ENCODE data around the gene CAV2.

Gene CAV2

DNA sequence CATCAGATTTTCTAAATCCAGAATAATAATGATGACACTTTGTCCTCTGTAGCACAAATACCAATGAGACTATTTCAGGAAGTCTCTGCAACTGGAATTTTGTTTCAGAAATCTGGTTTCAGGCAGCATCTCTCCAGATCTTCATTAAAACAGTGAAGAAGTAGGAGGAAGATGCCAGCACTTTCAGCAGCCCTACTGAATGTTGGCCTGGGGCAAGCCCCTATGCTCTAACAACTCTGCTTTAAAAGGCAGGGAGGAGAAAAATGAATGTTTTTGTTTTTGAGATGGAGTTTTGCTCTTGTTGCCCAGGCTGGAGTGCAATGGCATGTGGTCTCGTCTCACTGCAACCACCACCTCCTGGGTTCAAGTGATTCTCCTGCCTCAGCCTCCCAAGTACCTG is 18.1 kb downstream of the CAV2 start:
- Histone ChIP-seq H3K27ac (ENCODE audit: low read length) (no peak overlapping the region), H3K4me1 (ENCODE audit: low read length) (peaks cover 17% of the 10 kb centered on the region), H3K27me3 (replicated peaks; ENCODE audit: insufficient read depth, low read length) (no peaks in the 10 kb centered on the region), H3K9me2 (replicated peaks; ENCODE audit: insufficient read depth, low read length) (no peaks in the 10 kb centered on the region), H3K36me3 (replicated peaks; ENCODE audit: insufficient read depth, low read length) (no peaks in the 10 kb centered on the region), H4K20me1 (ENCODE audit: insufficient read depth, low read length) (no peaks in the 10 kb centered on the region), H3K9ac (ENCODE audit: low read length) (no peak overlapping the region), H3F3A (ENCODE audit: insufficient read depth, low read length) (peaks cover 5% of the 10 kb centered on the region), H3K9me3 (replicated peaks; ENCODE audit: insufficient read depth, low read length) (no peaks in the 10 kb centered on the region), H2AFZ (ENCODE audit: low read length) (no peak overlapping the region), H3K79me2 (ENCODE audit: low read length) (no peaks in the 10 kb centered on the region), H3K4me2 (ENCODE audit: low read depth, low read length) (no peak overlapping the region), H3K4me3 (ENCODE audit: low read length) (no peak overlapping the region)
- no peak for DNase-seq
- TF ChIP-seq, protein P1, sequence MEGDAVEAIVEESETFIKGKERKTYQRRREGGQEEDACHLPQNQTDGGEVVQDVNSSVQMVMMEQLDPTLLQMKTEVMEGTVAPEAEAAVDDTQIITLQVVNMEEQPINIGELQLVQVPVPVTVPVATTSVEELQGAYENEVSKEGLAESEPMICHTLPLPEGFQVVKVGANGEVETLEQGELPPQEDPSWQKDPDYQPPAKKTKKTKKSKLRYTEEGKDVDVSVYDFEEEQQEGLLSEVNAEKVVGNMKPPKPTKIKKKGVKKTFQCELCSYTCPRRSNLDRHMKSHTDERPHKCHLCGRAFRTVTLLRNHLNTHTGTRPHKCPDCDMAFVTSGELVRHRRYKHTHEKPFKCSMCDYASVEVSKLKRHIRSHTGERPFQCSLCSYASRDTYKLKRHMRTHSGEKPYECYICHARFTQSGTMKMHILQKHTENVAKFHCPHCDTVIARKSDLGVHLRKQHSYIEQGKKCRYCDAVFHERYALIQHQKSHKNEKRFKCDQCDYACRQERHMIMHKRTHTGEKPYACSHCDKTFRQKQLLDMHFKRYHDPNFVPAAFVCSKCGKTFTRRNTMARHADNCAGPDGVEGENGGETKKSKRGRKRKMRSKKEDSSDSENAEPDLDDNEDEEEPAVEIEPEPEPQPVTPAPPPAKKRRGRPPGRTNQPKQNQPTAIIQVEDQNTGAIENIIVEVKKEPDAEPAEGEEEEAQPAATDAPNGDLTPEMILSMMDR (IDR thresholded peaks at IDR 0.05; ENCODE audit: low read length) = no peak
- TF ChIP-seq EZH2 (optimal IDR thresholded peaks at IDR 0.05; ENCODE audit: low read depth, low read length) = no peak

DNA sequence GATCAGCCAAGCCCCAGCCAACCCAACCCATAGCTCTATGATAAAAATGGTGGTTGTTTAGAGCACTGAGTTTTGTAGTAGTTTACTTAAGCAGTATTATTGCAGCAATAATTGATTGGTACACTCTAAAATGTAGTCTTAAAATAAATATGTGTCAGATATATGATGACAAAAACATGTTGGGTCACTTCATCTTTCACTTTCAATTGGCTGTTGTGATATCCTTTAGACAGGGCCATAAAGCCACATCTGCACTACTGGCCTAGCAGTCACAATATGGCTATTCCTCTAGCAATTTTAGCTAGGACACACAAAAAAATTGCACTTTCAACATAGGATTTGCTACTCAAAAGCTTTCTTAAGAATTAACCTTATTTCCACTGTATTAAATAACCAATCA is 19.4 kb downstream of the CAV2 start:
- peaks cover 5% of the 10 kb centered on the region for H3F3A ChIP-seq (ENCODE audit: insufficient read depth, low read length)
- H3K9me2 ChIP-seq (replicated peaks; ENCODE audit: insufficient read depth, low read length) = no peaks in the 10 kb centered on the region
- no peaks in the 10 kb centered on the region for H3K9me3 ChIP-seq (replicated peaks; ENCODE audit: insufficient read depth, low read length)
- no peaks in the 10 kb centered on the region for H4K20me1 ChIP-seq (ENCODE audit: insufficient read depth, low read length)
- no peaks in the 10 kb centered on the region for H3K79me2 ChIP-seq (ENCODE audit: low read length)
- peak overlapping the region; percentile 35; the same call in 1 of the 2 replicates for H3K4me2 ChIP-seq (ENCODE audit: low read depth, low read length)
- H3K9ac ChIP-seq (ENCODE audit: low read length) = no peak overlapping the region
- H3K4me3 ChIP-seq (ENCODE audit: low read length) = no peak overlapping the region
- H2AFZ ChIP-seq (ENCODE audit: low read length) = 0 out of 2 replicates have a peak overlapping the region, but pooled peaks have one; percentile 4
- no peaks in the 10 kb centered on the region for H3K27me3 ChIP-seq (replicated peaks; ENCODE audit: insufficient read depth, low read length)
- H3K27ac ChIP-seq (ENCODE audit: low read length) = no peak overlapping the region
- no peaks in the 10 kb centered on the region for H3K36me3 ChIP-seq (replicated peaks; ENCODE audit: insufficient read depth, low read length)
- TF ChIP-seq, protein P1 (IDR thresholded peaks at IDR 0.05; ENCODE audit: low read length) = no peak
- TF ChIP-seq EZH2 (optimal IDR thresholded peaks at IDR 0.05; ENCODE audit: low read depth, low read length) (no peak), EZH2phosphoT487 (IDR thresholded peaks at IDR 0.05; ENCODE audit: low read length) (no peak)
- DNase-seq = peak; percentile 53
- peaks cover 15% of the 10 kb centered on the region for H3K4me1 ChIP-seq (ENCODE audit: low read length)

DNA sequence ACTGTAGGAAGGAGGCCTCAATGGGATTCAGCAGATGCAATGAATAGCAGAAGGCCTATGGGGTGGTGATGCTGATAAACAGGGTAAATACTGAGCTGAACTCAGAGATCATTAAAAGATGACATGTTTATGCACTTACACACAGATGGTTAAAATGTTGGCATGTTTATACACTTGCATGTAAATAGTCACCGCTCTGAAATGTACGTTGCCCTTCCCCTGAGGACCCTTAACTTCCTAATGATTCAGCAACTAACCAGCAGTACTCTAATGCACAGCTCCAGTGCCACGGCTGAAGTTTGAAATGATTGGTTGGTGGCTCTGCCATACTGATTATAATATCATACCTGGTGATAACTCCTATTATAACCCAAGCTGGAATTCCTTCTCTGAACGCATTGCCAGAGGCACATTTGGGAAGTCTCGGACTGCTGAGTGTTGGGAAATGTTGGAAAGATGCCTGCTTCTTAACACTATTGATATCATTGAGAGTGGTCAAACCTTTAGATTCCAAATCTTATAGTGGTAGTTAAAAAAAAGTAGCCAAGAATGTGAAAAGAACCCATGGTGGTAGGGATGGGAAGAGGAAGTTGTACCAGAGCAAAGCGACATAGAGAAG is 21.6 kb downstream of the CAV2 start:
- DNase-seq = no peak
- TF ChIP-seq, protein P1 (IDR thresholded peaks at IDR 0.05; ENCODE audit: low read length) = no peak
- TF ChIP-seq EZH2phosphoT487 (IDR thresholded peaks at IDR 0.05; ENCODE audit: low read length) (no peak), EZH2 (optimal IDR thresholded peaks at IDR 0.05; ENCODE audit: low read depth, low read length) (no peak)
- no peak overlapping the region for H2AFZ ChIP-seq (ENCODE audit: low read length)

More for the DNA sequence above, 21.6 kb downstream of the CAV2 start:
- Histone ChIP-seq H3K9ac (ENCODE audit: low read length) (no peak overlapping the region), H3K4me3 (ENCODE audit: low read length) (no peak overlapping the region), H3K4me2 (ENCODE audit: low read depth, low read length) (no peak overlapping the region), H3K79me2 (ENCODE audit: low read length) (no peaks in the 10 kb centered on the region), H3K4me1 (ENCODE audit: low read length) (peaks cover 18% of the 10 kb centered on the region), H3F3A (ENCODE audit: insufficient read depth, low read length) (peaks cover 23% of the 10 kb centered on the region), H3K9me2 (replicated peaks; ENCODE audit: insufficient read depth, low read length) (no peaks in the 10 kb centered on the region), H3K27me3 (replicated peaks; ENCODE audit: insufficient read depth, low read length) (no peaks in the 10 kb centered on the region), H3K9me3 (replicated peaks; ENCODE audit: insufficient read depth, low read length) (no peaks in the 10 kb centered on the region), H4K20me1 (ENCODE audit: insufficient read depth, low read length) (no peaks in the 10 kb centered on the region), H3K36me3 (replicated peaks; ENCODE audit: insufficient read depth, low read length) (no peaks in the 10 kb centered on the region), H3K27ac (ENCODE audit: low read length) (no peak overlapping the region)
